Ecto neural progenitor cell (in vitro differentiated cells): ENCODE measurements around the gene CH25H.

ENCODE experiments used
- DNase-seq: peaks from one replicate; pipeline ENCODE4 v3.0.0-alpha.2; 2018; ENCODE audit warnings: low spot score

CH25H gene

GRCh38 chr10:89228962-89229361 lies 21.8 kb upstream of the CH25H start:
- no peak for DNase-seq

GRCh38 chr10:89228146-89228545 lies 21.0 kb upstream of the CH25H start:
- DNase-seq = no peak

- no peak for DNase-seq
These were observed 19.8 kb upstream of the CH25H start for GRCh38 chr10:89226891-89227290.

GRCh38 chr10:89224739-89225443 lies 17.8 kb upstream of the CH25H start:
- no peak for DNase-seq

GRCh38 chr10:89221919-89222318 lies 14.8 kb upstream of the CH25H start:
- no peak for DNase-seq

GRCh38 chr10:89219513-89220218 lies 12.5 kb upstream of the CH25H start:
- DNase-seq = no peak

GRCh38 chr10:89217057-89217990 lies 10.2 kb upstream of the CH25H start:
- DNase-seq = no peak

- no peak for DNase-seq
These were observed 8.9 kb upstream of the CH25H start for GRCh38 chr10:89216056-89216455.

- no peak for DNase-seq
These were observed 8.4 kb upstream of the CH25H start for GRCh38 chr10:89215511-89215910.

- no peak for DNase-seq
These were observed 7.5 kb upstream of the CH25H start for GRCh38 chr10:89214566-89215165.

GRCh38 chr10:89213191-89213808 lies 6.2 kb upstream of the CH25H start:
- no peak for DNase-seq

GRCh38 chr10:89210794-89211425 lies 3.8 kb upstream of the CH25H start:
- DNase-seq = no peak

GRCh38 chr10:89209718-89210117 lies 2.6 kb upstream of the CH25H start:
- DNase-seq = no peak

GRCh38 chr10:89207801-89208551 lies 859 bp upstream of the CH25H start:
- peak; percentile 64 for DNase-seq

GRCh38 chr10:89206402-89207180 lies 526 bp downstream of the CH25H start:
- no peak for DNase-seq

- DNase-seq = no peak
These were observed 2.4 kb downstream of the CH25H start for GRCh38 chr10:89204621-89205185.

GRCh38 chr10:89203237-89203636 lies 3.9 kb downstream of the CH25H start:
- DNase-seq = no peak

GRCh38 chr10:89202033-89202425 lies 5.1 kb downstream of the CH25H start:
- no peak for DNase-seq

- no peak for DNase-seq
These were observed 5.6 kb downstream of the CH25H start for GRCh38 chr10:89201345-89202032.
